ENCODE results near the gene COMMD1. TPM values are rescaled to one million over a fixed set of nuclear protein-coding genes. Genes with fewer than 3 reads are reported as not detected.

COMMD1 gene
- total and polyA plus RNA-seq, 2 experiments from 2014 or later = 54.9 to 83.7 TPM

- peak overlapping the region; percentile 96 for H3K4me3 Mint-ChIP-seq
- no peaks in the 10 kb centered on the region for H3K36me3 Mint-ChIP-seq (ENCODE audit: low read depth)
- TF ChIP-seq EZH2phosphoT487 (IDR thresholded peaks at IDR 0.05; ENCODE audit: unreplicated experiment) (no peak), ZNF114 (CRISPR knock-in tag; IDR thresholded peaks at IDR 0.05) (no peak), STAT1 (IDR thresholded peaks at IDR 0.05; ENCODE audit: unreplicated experiment) (no peak), CTCF (conservative IDR thresholded peaks at IDR 0.05; ENCODE audit: low read depth in 2 of 2) (no peak), ETS1 (IDR thresholded peaks at IDR 0.05) (no peak), ZNF462 (CRISPR knock-in tag; IDR thresholded peaks at IDR 0.05) (no peak), REST (IDR thresholded peaks at IDR 0.05; ENCODE audit: unreplicated experiment) (no peak), JUNB (IDR thresholded peaks at IDR 0.05; ENCODE audit: unreplicated experiment) (no peak), CREB1 (CRISPR knock-in tag; IDR thresholded peaks at IDR 0.05; ENCODE audit: low read depth) (no peak), ZNF331 (CRISPR knock-in tag; IDR thresholded peaks at IDR 0.05; ENCODE audit: low read depth) (no peak), NANOG (IDR thresholded peaks at IDR 0.05; ENCODE audit: borderline replicate concordance) (no peak), EZH2 (IDR thresholded peaks at IDR 0.05; ENCODE audit: low read depth, unreplicated experiment) (no peak)
- Histone ChIP-seq H3K79me2 (replicated peaks; ENCODE audit: insufficient read depth) (peaks cover 7% of the 10 kb centered on the region; the same call in 1 of the 2 replicates), H3K4me2 (peak overlapping the region; percentile 96), H3F3A (replicated peaks; ENCODE audit: low read depth) (no peaks in the 10 kb centered on the region), H3K4me1 (ENCODE audit: insufficient read depth) (no peaks in the 10 kb centered on the region; the same call in 1 of the 2 replicates), H3K9me2 (ENCODE audit: insufficient read depth) (no peaks in the 10 kb centered on the region), H3K27ac (ENCODE audit: low read depth) (no peak overlapping the region), H3K27me3 (ENCODE audit: insufficient read depth) (no peaks in the 10 kb centered on the region), H3K36me3 (ENCODE audit: insufficient read depth) (no peaks in the 10 kb centered on the region), H3K4me3 (peak overlapping the region; percentile 89), H2AFZ (peak overlapping the region; percentile 77), H4K20me1 (replicated peaks; ENCODE audit: insufficient read depth) (no peaks in the 10 kb centered on the region)
- peaks cover 6% of the 10 kb centered on the region; the same call in 2 of the 3 replicates for H3K4me1 Mint-ChIP-seq
- no peak overlapping the region for H3K27ac Mint-ChIP-seq
- H3K27me3 Mint-ChIP-seq (ENCODE audit: insufficient read depth, low read depth, poor library complexity) = peaks cover 11% of the 10 kb centered on the region
- DNase-seq (ENCODE audit: low spot score) (no peak), ATAC-seq (no peak)
- H3K9me3 Mint-ChIP-seq = no peaks in the 10 kb centered on the region
Measured at GRCh38 chr2:61906186-61906470, 654 bp downstream of the COMMD1 start.

Data from GM23338 (cell line).